Fibroblast of lung (primary cell): ENCODE data around the gene GOLGA7B.

Experiments
- EZH2 ChIP-seq: IDR thresholded peaks from 2 replicates; pipeline ENCODE4 v1.5.1; 2012; ENCODE audit warnings: low read length, control low read depth, mild to moderate bottlenecking; ENCODE audit errors: missing control alignments
- TF ChIP-seq, protein P1 (sequence below), 2 donors: IDR thresholded peaks in 1 of 2; conservative IDR thresholded peaks in 1 of 2; 1 replicate in 1 of 2; 2 replicates in 1 of 2; pipeline ENCODE4 v1.5.1; 2011 to 2012; ENCODE audit warnings: low read length in 2 of 2, control low read depth in 1 of 2, inconsistent platforms in 1 of 2, low read depth in 1 of 2, mild to moderate bottlenecking in 1 of 2

DNA sequence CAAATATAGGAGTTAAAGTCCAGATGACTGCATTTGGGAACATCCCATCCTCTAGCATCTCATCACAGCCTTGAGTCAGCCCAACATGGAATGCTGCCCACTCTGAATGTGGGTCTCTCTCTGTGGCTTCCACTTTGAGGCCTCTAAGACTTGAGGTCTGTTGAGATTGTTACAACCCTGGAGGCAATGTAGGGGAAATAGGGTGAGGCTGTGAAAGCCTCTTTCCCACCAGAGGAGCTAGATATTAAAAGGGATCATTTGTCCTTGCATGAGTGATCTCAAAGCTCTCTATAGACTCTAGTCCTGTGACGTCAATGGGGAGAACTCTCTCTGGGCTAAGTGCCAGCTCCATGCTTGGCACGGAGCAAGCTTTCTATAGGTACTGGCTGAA is 6.4 kb upstream of the GOLGA7B start:
- TF ChIP-seq, protein P1, sequence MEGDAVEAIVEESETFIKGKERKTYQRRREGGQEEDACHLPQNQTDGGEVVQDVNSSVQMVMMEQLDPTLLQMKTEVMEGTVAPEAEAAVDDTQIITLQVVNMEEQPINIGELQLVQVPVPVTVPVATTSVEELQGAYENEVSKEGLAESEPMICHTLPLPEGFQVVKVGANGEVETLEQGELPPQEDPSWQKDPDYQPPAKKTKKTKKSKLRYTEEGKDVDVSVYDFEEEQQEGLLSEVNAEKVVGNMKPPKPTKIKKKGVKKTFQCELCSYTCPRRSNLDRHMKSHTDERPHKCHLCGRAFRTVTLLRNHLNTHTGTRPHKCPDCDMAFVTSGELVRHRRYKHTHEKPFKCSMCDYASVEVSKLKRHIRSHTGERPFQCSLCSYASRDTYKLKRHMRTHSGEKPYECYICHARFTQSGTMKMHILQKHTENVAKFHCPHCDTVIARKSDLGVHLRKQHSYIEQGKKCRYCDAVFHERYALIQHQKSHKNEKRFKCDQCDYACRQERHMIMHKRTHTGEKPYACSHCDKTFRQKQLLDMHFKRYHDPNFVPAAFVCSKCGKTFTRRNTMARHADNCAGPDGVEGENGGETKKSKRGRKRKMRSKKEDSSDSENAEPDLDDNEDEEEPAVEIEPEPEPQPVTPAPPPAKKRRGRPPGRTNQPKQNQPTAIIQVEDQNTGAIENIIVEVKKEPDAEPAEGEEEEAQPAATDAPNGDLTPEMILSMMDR (conservative IDR thresholded peaks at IDR 0.05 in 1 of 2, IDR thresholded peaks at IDR 0.05 in 1 of 2; ENCODE audit: low read depth in 1 of 2, low read length in 2 of 2), result no peak
- TF ChIP-seq EZH2, result no peak
